Measurements from ENCODE around the gene NFRKB. TPM values are rescaled to one million over a fixed set of nuclear protein-coding genes. Genes with fewer than 3 reads are reported as not detected.

Gene NFRKB
- total RNA-seq: 10 to 100 TPM; 53.6 to 61.1 TPM
- 76.6 to 146 reads per million in 2 donors for total RNA-seq

DNA sequence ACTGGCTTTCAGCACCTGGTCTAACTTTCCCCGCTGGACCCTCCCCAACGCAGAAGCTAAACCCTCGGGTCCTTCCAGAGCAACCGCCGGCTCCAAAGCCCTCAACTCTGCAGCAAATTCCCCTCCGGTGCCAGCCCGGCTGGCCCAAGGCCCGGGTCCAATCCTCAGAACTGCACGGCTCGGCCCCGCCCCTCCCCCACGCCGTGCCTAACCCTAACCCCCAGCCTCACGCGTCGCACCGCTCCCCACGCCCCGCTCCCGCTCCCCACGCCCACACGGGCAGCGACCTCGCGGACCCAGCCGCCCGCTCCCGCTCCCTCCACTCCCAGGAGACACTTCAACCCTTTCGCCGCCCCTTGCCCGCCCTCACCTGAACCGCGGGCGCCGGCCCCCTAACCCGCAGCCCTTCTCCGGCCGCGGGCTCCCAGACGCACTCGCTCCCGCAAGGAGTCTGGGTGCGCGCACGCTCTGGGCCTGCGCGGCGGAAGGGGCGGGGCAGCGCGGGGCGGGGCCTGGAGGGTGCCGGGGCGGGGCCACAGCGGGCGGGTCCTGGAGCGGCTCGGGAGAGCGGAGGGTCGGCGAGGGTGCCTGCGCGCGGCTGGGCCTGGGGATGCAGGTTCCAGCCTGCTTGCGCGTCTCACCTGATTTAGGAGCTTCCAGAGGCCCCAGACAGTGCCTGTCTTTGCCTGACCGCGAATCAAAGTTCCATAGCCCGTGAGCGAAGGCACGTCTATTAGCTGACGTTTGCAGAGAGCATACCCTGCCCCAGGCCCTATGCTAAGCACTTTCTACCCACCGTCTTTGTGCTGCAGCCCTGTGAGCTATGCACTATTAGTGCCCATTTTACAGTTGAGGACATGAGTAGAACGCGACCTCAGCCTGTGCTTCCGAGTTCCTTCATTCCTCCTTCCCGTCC lies at the start of gene NFRKB:
Gene NFRKB (minus strand): TSS at position 453 of the 916 bp plus-strand sequence. CDS start 2,729 bp downstream, outside the sequence.
- peak within 1 kb of the TSS; percentile 91 for H3K4me3 Mint-ChIP-seq
- DNase-seq (peak; percentile 80 to 90 (median 88)), ATAC-seq (peak; percentile 97)
- H3K27me3 Mint-ChIP-seq: no peaks in the 10 kb centered on the region
- peaks cover 5% of the 10 kb centered on the region for H3K36me3 Mint-ChIP-seq (ENCODE audit: low read depth)
- H3K9me3 ChIP-seq (ENCODE audit: control insufficient read depth, low read length, poor library complexity, severe bottlenecking): no peaks in the 10 kb centered on the region
- peak within 1 kb of the TSS; percentile 83 for H3K27ac Mint-ChIP-seq
- H3K4me1 Mint-ChIP-seq: peaks cover 21% of the 10 kb centered on the region

DNA sequence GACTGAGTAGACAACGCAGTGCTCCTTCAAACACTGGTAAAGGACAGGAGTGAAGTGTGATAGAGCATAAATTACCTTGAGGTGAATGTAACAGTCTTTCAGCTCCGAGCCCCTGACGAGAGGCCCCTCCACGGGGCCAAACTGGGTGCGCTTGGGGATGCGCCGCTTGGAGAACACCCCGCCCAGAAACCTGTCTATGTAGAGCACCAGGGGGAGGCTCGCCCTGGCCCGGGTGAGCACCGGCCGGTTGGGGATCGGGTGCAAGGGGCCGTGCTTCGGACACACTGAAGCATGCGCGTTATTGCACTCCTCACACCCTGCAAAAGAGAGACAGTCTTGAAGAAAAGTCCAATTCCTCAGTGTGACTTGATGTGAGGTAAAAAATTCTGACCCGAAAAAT lies 49.3 kb upstream of the NFRKB start:
- Mint-ChIP-seq H3K36me3 (ENCODE audit: low read depth) (peaks cover 9% of the 10 kb centered on the region), H3K27ac (no peak overlapping the region), H3K27me3 (no peaks in the 10 kb centered on the region), H3K4me1 (peaks cover 3% of the 10 kb centered on the region), H3K4me3 (no peak overlapping the region)
- DNase-seq (no peak), ATAC-seq (no peak)
- no peaks in the 10 kb centered on the region for H3K9me3 ChIP-seq (ENCODE audit: control insufficient read depth, low read length, poor library complexity, severe bottlenecking)

DNA sequence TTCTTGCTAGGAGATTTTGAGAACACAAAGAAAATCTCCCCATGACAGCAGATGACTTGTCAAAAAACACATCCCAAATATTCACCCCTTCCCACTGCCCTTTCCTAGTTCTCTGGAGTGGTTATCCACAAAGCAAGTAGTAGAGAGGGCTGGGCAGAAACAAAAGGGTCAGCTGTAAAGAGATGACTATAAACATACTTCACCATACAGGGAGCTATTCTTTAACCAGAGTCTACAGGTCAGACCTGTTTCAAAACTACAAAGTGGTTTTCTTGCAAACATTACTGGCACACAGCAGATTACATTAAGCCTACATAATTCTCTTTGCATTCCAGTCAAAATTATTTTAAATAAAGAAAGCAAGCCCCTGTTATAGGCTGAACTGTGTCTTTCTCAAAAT lies 47.7 kb upstream of the NFRKB start:
- no peaks in the 10 kb centered on the region for H3K27me3 Mint-ChIP-seq
- H3K4me1 Mint-ChIP-seq: peaks cover 5% of the 10 kb centered on the region
- DNase-seq: no peak
- ATAC-seq: no peak
- H3K9me3 ChIP-seq (ENCODE audit: control insufficient read depth, low read length, poor library complexity, severe bottlenecking): no peaks in the 10 kb centered on the region
- no peak overlapping the region for H3K4me3 Mint-ChIP-seq
- no peak overlapping the region for H3K27ac Mint-ChIP-seq
- H3K36me3 Mint-ChIP-seq (ENCODE audit: low read depth): peaks cover 13% of the 10 kb centered on the region

DNA sequence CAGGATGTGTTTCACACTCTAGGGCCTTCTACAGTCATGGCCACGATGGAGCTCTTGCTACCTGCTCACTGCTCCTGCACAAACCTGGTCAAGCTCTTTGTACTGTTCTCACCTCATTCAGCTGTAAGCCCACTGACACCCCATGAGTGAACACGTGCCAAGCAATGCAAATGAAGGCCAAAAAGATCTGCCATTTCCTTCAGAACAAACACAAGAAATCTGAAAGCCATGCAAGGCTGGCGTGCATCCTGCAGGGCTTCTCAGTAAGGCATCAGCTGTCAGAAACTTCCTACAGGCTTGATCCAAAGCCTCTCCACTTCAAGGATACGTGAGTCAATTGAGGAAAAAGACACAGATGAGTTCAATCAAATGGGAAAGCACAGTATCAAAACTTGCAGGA lies 44.1 kb upstream of the NFRKB start:
- DNase-seq (no peak), ATAC-seq (no peak)
- no peaks in the 10 kb centered on the region for H3K27me3 Mint-ChIP-seq
- no peak overlapping the region for H3K4me3 Mint-ChIP-seq
- H3K27ac Mint-ChIP-seq: no peak overlapping the region
- H3K36me3 Mint-ChIP-seq (ENCODE audit: low read depth): peaks cover 8% of the 10 kb centered on the region
- peaks cover 5% of the 10 kb centered on the region for H3K4me1 Mint-ChIP-seq
- H3K9me3 ChIP-seq (ENCODE audit: control insufficient read depth, low read length, poor library complexity, severe bottlenecking): no peaks in the 10 kb centered on the region

DNA sequence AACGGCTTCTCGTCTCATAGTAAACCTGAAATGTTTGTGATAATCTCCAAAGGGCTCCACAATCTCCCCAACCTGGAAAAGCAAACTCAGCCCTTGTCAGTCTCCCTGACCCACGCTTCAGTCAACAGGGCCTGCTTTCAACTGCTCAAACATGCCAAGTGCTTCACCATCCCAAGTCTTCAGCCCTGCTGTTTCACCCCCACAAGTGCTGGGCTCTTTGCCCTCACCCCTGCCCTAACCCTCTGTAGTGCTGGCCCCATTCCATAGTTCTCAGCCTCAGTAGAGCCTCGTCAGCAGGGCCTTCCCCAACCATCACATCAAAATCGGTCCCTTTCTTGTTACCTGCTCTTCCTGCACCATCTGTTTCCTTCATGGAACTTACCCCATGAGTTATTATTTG lies 43.4 kb upstream of the NFRKB start:
- ATAC-seq (no peak), DNase-seq (no peak)
- Mint-ChIP-seq H3K27me3 (no peaks in the 10 kb centered on the region), H3K36me3 (ENCODE audit: low read depth) (peaks cover 12% of the 10 kb centered on the region), H3K4me1 (peaks cover 7% of the 10 kb centered on the region), H3K4me3 (no peak overlapping the region), H3K27ac (peak overlapping the region; percentile 10)
- H3K9me3 ChIP-seq (ENCODE audit: control insufficient read depth, low read length, poor library complexity, severe bottlenecking): no peaks in the 10 kb centered on the region

DNA sequence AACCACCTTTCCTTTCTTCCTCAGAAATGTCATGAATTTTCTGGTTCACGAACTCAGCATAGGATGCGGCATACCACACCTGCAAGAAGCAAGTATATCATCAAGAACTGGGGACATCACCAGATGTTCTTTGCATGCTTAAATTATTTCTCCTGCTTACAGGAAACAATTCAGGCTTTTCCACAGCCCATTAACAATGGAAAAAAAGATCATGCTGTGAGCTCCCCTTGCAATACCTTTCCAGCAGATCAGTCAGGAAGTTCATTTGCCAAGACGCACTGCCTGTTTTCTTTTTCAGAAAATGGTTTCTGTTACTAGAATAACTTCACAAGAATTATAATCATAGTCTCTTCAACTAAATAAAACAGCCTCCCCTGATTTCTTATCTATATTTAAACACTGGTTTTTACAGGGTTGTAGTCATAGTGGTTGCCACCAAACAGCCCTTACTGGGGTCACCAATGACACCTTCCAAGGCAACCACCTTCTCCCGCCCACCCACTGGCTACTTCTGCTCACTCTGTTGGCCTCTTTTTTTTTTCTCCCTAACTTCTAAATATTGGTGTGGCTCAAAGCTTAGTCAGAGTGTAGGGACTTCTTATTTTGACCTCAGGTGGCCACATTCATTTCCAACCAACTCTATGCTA lies 42.3 kb upstream of the NFRKB start:
- H3K27ac Mint-ChIP-seq: peak overlapping the region; percentile 16
- no peaks in the 10 kb centered on the region for H3K27me3 Mint-ChIP-seq
- no peaks in the 10 kb centered on the region for H3K9me3 ChIP-seq (ENCODE audit: control insufficient read depth, low read length, poor library complexity, severe bottlenecking)
- H3K4me1 Mint-ChIP-seq: peaks cover 7% of the 10 kb centered on the region
- ATAC-seq: no peak
- DNase-seq: no peak
- H3K4me3 Mint-ChIP-seq: no peak overlapping the region
- H3K36me3 Mint-ChIP-seq (ENCODE audit: low read depth): peaks cover 14% of the 10 kb centered on the region

DNA sequence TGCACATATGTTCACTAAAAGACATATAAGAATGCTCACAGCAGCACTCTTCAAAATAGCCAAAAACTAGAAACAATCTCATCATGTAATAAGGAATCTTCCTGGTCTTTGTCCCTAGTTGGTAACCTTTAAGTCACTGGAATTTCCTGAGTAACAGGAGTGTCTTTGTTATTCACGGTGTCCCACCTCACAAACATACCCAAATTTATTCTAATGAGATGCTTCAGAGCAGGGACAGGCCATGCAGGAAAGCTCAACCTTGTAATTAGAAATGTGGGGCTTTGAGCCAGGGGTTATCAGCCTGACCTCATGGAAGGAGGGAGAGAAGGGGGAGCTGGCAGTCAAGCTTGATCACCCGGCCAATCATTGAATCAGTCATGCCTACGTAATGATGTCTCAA lies 40.3 kb upstream of the NFRKB start:
- no peaks in the 10 kb centered on the region for H3K27me3 Mint-ChIP-seq
- H3K36me3 Mint-ChIP-seq (ENCODE audit: low read depth): peaks cover 12% of the 10 kb centered on the region
- ATAC-seq (no peak), DNase-seq (no peak)
- H3K9me3 ChIP-seq (ENCODE audit: control insufficient read depth, low read length, poor library complexity, severe bottlenecking): no peaks in the 10 kb centered on the region
- H3K4me1 Mint-ChIP-seq: peaks cover 7% of the 10 kb centered on the region
- H3K4me3 Mint-ChIP-seq: no peak overlapping the region
- H3K27ac Mint-ChIP-seq: peak overlapping the region; percentile 41

DNA sequence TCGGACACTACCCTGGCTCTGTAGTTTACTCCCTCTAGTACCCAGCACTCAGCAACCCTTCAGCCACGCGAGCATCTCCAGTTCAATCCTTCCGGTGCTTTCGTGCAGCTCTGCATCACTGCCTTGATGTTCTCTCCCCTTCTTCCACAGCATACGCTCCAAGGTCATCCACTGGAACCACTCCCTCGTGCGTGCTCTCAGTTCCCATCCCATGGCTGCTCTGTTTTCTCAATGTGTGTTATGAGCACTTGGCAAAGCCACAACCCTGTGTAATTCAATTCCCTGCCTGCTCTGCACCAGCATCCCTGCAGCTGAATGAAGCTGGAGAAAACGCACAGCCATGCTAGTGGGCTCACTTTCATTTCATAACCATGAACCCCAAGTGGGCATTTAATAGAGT lies 38.5 kb upstream of the NFRKB start:
- Mint-ChIP-seq H3K27me3 (no peaks in the 10 kb centered on the region), H3K27ac (peak overlapping the region; percentile 24), H3K4me3 (no peak overlapping the region), H3K4me1 (peaks cover 5% of the 10 kb centered on the region), H3K36me3 (ENCODE audit: low read depth) (peaks cover 12% of the 10 kb centered on the region)
- ATAC-seq (no peak), DNase-seq (no peak)
- H3K9me3 ChIP-seq (ENCODE audit: control insufficient read depth, low read length, poor library complexity, severe bottlenecking): no peaks in the 10 kb centered on the region

DNA sequence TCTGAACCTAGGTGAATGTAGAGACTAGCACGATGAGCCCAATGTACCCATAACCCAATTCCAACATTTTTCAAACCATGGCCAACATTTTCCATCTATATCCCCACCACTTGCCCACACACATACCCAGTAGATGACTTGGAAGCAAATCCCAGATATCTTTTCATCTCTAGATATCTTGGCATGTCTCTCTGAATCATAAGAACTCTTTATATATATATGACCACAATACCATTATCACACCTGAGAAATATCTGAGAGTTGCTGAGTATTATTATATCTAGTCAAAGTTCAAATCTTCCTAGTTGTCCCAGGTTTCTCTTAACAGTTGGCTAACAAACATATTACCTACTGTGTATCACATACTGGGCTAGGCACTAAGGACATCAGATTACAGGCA lies 37.9 kb upstream of the NFRKB start:
- H3K9me3 ChIP-seq (ENCODE audit: control insufficient read depth, low read length, poor library complexity, severe bottlenecking): no peaks in the 10 kb centered on the region
- Mint-ChIP-seq H3K27ac (no peak overlapping the region), H3K4me3 (no peak overlapping the region), H3K27me3 (no peaks in the 10 kb centered on the region), H3K4me1 (peaks cover 3% of the 10 kb centered on the region), H3K36me3 (ENCODE audit: low read depth) (peaks cover 10% of the 10 kb centered on the region)
- DNase-seq (no peak), ATAC-seq (no peak)

DNA sequence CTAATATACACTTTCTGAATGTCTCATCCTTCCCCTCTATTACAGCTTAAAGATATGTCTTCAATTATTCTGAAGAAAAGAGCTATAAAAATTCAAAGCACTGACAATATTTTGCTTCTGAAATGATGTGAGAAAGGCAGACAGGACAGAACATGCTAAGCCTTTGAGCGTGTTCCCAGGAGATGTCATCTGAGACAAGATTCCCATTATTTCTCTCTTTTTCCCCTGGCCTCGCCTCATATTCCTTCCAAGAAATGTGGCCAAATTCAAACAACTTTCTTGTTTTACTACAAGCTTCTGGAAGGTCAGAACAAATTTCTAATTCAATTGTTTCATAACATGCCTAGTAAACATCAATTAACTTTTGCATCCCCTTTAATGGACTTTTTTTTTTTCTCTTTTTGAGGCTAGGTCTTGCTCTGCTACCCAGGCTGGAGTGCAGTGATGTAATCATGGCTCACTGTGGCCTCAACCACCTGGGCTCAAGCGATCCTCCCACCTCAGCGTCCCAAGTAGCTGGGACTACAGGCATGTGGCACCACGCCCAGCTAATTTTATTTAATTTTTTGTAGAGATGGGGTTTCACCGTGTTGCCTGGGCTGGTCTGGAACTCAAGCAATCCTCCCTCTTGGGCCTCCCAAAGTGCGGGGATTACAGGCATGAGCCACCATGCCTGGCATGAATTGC lies 37.1 kb upstream of the NFRKB start:
- no peak for ATAC-seq
- peaks cover 8% of the 10 kb centered on the region for H3K36me3 Mint-ChIP-seq (ENCODE audit: low read depth)
- no peak overlapping the region for H3K4me3 Mint-ChIP-seq
- H3K9me3 ChIP-seq (ENCODE audit: control insufficient read depth, low read length, poor library complexity, severe bottlenecking): no peaks in the 10 kb centered on the region
- H3K27ac Mint-ChIP-seq: no peak overlapping the region
- DNase-seq: no peak
- H3K27me3 Mint-ChIP-seq: no peaks in the 10 kb centered on the region
- peaks cover 2% of the 10 kb centered on the region for H3K4me1 Mint-ChIP-seq

DNA sequence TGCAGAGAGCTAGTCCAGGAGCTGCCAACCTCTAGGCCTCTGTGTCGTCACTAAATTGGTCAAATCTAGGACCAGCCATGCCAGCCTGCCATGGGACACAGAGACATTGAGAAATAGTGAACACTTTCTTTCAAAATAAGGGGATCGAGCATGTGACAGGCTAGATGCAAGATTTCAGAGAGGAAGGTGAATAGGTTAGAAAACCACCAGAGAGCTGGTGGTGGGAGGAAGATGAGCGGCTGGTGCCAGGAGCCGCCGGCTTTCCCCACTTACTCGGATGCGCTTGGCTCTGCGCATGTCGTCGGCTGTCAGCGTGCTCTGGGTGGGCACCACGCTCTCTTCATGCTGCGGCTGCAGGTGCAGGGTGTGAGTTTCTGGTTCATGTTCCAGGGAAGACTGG lies 35.4 kb upstream of the NFRKB start:
- DNase-seq (no peak), ATAC-seq (no peak)
- Mint-ChIP-seq H3K4me3 (no peak overlapping the region), H3K27me3 (no peaks in the 10 kb centered on the region), H3K4me1 (peaks cover 2% of the 10 kb centered on the region), H3K27ac (no peak overlapping the region), H3K36me3 (ENCODE audit: low read depth) (peaks cover 8% of the 10 kb centered on the region)
- H3K9me3 ChIP-seq (ENCODE audit: control insufficient read depth, low read length, poor library complexity, severe bottlenecking): no peaks in the 10 kb centered on the region

DNA sequence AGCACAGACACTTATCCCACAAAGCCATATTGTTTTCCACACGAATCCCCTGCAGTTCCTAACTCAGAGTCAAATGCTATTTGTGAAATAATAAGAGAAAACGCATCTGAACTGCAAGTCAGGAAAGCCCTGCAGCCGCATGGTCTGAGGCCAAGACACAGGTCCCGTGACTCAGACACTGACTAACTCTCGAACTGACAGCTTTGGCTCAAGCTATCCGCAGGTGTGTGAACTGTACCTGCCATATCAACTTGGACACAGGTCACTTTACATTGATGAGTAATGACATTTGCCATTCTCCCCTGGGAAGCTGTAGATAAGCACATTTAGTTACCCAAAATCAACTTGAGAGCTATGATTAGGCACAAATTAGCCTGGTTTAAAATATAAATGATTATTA lies 34.9 kb upstream of the NFRKB start:
- H3K9me3 ChIP-seq (ENCODE audit: control insufficient read depth, low read length, poor library complexity, severe bottlenecking): no peaks in the 10 kb centered on the region
- Mint-ChIP-seq H3K4me3 (no peak overlapping the region), H3K4me1 (peaks cover 2% of the 10 kb centered on the region), H3K27me3 (no peaks in the 10 kb centered on the region), H3K27ac (no peak overlapping the region), H3K36me3 (ENCODE audit: low read depth) (peaks cover 8% of the 10 kb centered on the region)
- DNase-seq: no peak
- no peak for ATAC-seq

DNA sequence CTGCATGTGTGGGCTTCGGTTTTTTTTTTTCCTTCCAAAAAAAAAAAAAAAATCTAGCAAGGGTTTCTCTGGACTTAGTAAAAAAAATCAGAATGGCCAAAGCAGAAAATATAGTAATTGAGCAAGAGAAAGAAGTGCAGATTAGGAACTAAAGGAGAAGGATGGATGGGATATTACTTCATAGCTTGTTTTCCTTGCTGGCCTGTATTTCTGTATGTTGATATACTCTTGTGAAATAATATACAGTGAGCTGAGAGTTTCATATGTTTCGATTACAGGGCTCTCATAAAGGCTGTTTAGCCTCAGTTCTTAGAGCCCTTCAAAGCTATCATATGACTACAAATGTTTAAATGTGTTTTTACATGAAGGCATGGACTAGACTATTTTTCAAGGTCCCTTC lies 34.3 kb upstream of the NFRKB start:
- H3K27me3 Mint-ChIP-seq: no peaks in the 10 kb centered on the region
- no peak overlapping the region for H3K27ac Mint-ChIP-seq
- H3K9me3 ChIP-seq (ENCODE audit: control insufficient read depth, low read length, poor library complexity, severe bottlenecking): no peaks in the 10 kb centered on the region
- ATAC-seq (no peak), DNase-seq (no peak)
- peaks cover 2% of the 10 kb centered on the region for H3K4me1 Mint-ChIP-seq
- peaks cover 8% of the 10 kb centered on the region for H3K36me3 Mint-ChIP-seq (ENCODE audit: low read depth)
- H3K4me3 Mint-ChIP-seq: no peak overlapping the region
